HG02588 (cell line): ENCODE data around the gene COL28A1.
"Not testable (repeated sequence)": the region's sequence is repeated elsewhere in the genome, so short reads cannot be mapped to it uniquely, and the experiment has no call there.

ENCODE experiments used
- ATAC-seq: cut with Tn5 transposase; IDR thresholded peaks from one replicate; pipeline ENCODE4 v1.9.1; 2021; ENCODE audit warnings: mild to moderate bottlenecking, moderate library complexity; ENCODE audit not compliant: unreplicated experiment

The COL28A1 gene

GRCh38 chr7:7562736-7563135 is 27.1 kb upstream of the COL28A1 start:
- no peak for ATAC-seq

- not testable (repeated sequence) for ATAC-seq
Measured at GRCh38 chr7:7561591-7561990, 25.9 kb upstream of the COL28A1 start.

GRCh38 chr7:7557252-7557651 is 21.6 kb upstream of the COL28A1 start:
- no peak for ATAC-seq

GRCh38 chr7:7556852-7557251 is 21.2 kb upstream of the COL28A1 start:
- ATAC-seq = no peak

- no peak for ATAC-seq
Measured at GRCh38 chr7:7554649-7555575, 19.2 kb upstream of the COL28A1 start.

GRCh38 chr7:7554021-7554432 is 18.4 kb upstream of the COL28A1 start:
- no peak for ATAC-seq

GRCh38 chr7:7553386-7553785 is 17.7 kb upstream of the COL28A1 start:
- ATAC-seq = no peak

GRCh38 chr7:7552199-7552598 is 16.5 kb upstream of the COL28A1 start:
- ATAC-seq = no peak

GRCh38 chr7:7550663-7551062 is 15.0 kb upstream of the COL28A1 start:
- no peak for ATAC-seq

- no peak for ATAC-seq
Measured at GRCh38 chr7:7548407-7548806, 12.7 kb upstream of the COL28A1 start.

GRCh38 chr7:7542251-7542835 is 6.7 kb upstream of the COL28A1 start:
- no peak for ATAC-seq

GRCh38 chr7:7539711-7540110 is 4.0 kb upstream of the COL28A1 start:
- no peak for ATAC-seq

- ATAC-seq = no peak
Measured at GRCh38 chr7:7539152-7539551, 3.5 kb upstream of the COL28A1 start.

GRCh38 chr7:7537711-7538110 is 2.0 kb upstream of the COL28A1 start:
- ATAC-seq = no peak

- ATAC-seq = no peak
Measured at GRCh38 chr7:7536396-7537019, 835 bp upstream of the COL28A1 start.

GRCh38 chr7:7533831-7534430 is 1.7 kb downstream of the COL28A1 start:
- ATAC-seq = no peak

- no peak for ATAC-seq
Measured at GRCh38 chr7:7529328-7529727, 6.3 kb downstream of the COL28A1 start.

- no peak for ATAC-seq
Measured at GRCh38 chr7:7527047-7527446, 8.6 kb downstream of the COL28A1 start.

- ATAC-seq = no peak
Measured at GRCh38 chr7:7526006-7526405, 9.7 kb downstream of the COL28A1 start.

- no peak for ATAC-seq
Measured at GRCh38 chr7:7524121-7524520, 11.6 kb downstream of the COL28A1 start.

- ATAC-seq = no peak
Measured at GRCh38 chr7:7522421-7522820, 13.3 kb downstream of the COL28A1 start.
